B cell (primary cell): ENCODE results near the gene TMEM98.

Source experiments
- EZH2 ChIP-seq: IDR thresholded peaks from 2 replicates; pipeline ENCODE4 v1.6.1; 2012; ENCODE audit warnings: borderline replicate concordance, low read depth, mild to moderate bottlenecking, moderate library complexity, low read length; ENCODE audit not compliant: insufficient read depth, poor library complexity, severe bottlenecking
- TF ChIP-seq, protein P1 (sequence below): fragments of 200-600 bp; IDR thresholded peaks from one replicate; pipeline ENCODE4 v1.8.0; 2022; ENCODE audit warnings: antibody characterized with exemption, mild to moderate bottlenecking

DNA sequence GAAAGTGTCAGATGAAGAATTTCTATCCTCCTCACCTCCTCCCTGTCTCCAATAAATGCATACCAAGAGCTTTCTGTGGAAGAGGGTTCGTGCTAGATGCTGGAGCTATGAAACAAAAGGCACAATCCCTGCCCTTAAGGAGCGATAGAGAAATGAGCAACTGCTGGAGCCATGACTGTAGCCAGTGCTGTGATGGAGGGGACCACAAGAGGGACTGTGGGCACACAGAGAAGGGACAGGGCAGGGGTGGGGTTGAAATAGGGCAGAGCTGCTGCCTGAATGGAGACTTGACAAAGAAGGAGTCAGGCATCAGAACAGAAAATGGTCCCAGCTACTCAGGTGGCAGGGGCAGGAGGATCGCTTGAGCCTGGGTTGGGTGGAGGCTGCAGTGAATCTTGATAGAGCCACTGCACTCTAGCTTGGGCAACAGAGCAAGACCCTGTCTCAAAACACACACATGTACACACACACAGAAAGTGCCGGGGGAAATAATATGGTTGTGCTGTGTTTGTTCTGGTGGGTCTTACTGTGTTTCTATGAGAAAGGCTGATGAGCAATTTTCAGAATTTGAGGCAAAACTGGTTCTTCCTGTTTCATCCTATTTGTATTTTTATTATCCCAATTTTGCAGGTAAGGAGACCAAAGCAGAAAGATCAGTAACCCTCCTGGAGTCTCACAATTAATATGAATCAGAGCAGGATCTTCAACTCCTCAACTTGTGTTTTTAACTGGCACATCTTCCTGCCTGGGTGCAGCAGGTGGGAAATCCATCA lies 16.5 kb downstream of the TMEM98 start:
- TF ChIP-seq, protein P1, sequence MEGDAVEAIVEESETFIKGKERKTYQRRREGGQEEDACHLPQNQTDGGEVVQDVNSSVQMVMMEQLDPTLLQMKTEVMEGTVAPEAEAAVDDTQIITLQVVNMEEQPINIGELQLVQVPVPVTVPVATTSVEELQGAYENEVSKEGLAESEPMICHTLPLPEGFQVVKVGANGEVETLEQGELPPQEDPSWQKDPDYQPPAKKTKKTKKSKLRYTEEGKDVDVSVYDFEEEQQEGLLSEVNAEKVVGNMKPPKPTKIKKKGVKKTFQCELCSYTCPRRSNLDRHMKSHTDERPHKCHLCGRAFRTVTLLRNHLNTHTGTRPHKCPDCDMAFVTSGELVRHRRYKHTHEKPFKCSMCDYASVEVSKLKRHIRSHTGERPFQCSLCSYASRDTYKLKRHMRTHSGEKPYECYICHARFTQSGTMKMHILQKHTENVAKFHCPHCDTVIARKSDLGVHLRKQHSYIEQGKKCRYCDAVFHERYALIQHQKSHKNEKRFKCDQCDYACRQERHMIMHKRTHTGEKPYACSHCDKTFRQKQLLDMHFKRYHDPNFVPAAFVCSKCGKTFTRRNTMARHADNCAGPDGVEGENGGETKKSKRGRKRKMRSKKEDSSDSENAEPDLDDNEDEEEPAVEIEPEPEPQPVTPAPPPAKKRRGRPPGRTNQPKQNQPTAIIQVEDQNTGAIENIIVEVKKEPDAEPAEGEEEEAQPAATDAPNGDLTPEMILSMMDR: no peak
- TF ChIP-seq EZH2: no peak
